HK-2 (cell line): ENCODE measurements around the gene CLEC20A.

Experiments
- DNase-seq: peaks from one replicate; pipeline ENCODE4 v3.0.0-alpha.2; 2018; ENCODE audit not compliant: unreplicated experiment

The CLEC20A gene

GRCh38 chr1:178472531-178472930, 24.2 kb downstream of the CLEC20A start:
- DNase-seq, result no peak

- DNase-seq, result no peak
These were observed 26.3 kb downstream of the CLEC20A start for GRCh38 chr1:178470411-178470960.

DNA sequence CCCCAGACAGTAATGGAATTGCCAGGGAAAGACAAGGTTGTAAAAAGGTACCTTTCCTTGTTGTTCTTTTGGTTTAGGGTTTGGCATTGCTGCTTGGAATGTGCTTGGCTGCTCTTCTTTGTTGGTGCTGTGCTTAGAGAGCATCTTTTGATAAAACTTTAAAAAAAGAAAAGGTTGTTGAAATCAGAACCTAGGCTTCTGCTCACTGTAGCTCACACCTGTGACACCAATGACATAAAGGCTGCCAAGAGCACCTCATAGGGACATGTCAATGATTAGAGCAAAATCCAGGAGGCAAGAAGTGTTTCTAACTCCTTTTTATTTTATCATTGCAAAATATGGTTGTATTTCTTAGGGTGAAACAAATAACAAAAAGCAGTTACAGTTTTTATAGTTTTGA, 28.9 kb downstream of the CLEC20A start:
- DNase-seq, result no peak

DNA sequence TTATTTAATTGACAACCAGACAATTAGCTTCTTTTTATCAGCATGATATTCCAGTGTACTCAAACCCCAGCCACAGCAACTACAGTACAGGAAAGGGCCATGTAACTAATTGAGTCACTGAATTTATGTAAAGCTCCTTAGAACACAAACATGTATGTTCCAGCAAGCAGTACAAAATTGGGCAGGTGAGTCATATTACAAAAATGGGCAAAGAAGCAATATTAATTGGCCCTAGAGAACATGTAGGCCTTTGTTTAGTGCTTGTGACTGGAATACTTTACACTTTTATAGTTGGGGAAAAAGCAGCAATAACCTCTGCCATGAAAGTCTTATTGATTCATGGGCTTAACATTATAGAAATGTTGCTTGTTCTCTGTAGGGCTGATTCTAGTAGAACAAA, 31.8 kb downstream of the CLEC20A start:
- no peak for DNase-seq

- DNase-seq, result no peak
These were observed 32.2 kb downstream of the CLEC20A start for GRCh38 chr1:178464566-178464965.

DNA sequence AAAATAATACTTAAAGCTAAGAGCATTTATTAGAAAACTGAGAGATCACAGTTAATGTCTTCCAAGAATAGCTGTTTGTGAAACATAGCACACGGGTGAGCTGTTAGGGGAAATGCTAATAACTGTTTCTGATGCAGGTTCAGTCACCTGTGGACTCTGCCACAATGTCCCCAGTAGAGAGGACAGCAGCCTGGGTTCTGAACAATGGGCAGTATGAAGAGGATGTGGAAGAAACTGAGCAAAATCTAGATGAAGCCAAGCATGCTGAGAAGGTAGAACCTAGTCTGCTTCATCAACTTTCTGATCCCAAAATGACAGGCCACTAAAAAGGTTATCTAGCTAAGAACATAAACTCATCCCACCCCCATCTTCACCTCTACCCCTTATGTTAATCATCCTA, 32.6 kb downstream of the CLEC20A start:
- no peak for DNase-seq

GRCh38 chr1:178461701-178462100, 35.1 kb downstream of the CLEC20A start:
- DNase-seq, result no peak

GRCh38 chr1:178461104-178461503, 35.7 kb downstream of the CLEC20A start:
- no peak for DNase-seq

DNA sequence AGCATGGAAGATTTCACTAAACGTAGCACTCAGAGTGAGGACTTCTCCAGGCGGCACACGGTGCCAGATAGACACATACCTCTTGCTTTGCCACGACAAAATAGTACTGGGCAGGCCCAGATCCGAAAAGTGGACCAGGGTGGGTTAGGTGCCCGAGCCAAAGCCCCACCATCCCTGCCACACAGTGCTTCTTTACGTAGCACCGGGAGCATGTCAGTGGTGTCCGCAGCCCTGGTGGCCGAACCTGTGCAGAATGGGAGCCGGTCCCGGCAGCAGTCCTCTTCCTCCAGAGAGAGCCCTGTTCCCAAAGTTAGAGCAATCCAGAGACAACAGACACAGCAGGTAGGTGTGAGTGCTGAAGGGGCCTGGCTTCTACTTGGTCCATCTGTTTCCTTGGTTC, 38.6 kb downstream of the CLEC20A start:
- no peak for DNase-seq

DNA sequence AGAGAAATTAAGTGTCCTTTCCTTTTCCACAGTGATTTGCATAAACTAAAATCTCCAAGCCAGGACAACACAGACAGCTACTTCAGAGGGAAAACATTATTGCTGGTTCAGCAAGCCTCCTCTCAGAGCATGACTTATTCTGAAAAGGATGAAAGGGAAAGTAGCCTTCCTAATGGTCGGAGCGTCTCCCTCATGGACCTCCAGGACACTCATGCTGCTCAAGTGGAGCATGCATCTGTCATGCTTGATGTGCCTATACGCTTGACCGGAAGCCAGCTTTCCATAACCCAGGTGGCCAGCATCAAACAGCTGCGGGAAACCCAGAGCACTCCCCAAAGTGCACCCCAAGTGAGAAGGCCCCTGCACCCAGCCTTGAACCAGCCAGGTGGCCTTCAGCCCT, 39.1 kb downstream of the CLEC20A start:
- no peak for DNase-seq

DNA sequence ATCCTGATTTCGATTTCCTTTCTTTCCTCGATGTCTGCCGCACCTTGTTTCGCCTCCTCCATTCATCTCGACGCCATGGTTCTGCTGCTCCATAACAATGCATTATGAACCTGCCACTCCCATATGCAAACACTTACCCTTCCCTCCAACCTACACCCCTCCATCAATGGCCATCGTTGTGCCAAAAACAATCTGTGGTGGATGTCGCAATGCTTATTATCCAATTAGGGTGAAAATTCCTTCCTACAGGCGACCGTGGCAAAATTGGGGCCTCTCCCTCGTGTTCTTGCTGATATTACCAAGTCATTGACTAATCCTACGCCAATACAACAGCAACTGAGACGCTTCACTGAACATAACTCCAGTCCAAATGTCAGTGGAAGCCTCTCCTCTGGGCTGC, 40.3 kb downstream of the CLEC20A start:
- no peak for DNase-seq

DNA sequence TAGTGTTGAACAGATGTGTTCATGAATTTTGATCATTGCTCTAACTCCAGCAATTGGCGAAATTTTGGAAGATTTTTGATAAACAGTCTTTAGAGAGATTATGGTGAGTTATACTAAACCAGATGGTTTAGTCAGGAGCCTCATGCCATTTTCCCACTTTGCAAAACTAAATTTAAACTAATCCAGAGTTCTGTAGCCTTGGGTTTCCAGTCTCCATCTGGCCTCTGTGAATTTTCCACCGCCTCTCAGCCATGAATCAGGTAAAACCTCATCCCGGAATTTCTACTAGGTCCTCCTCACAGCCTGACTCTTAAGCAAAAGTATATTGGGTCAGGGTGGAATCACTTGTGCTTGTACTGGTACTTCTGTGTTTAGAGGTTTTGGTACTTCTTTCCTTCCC, 44.8 kb downstream of the CLEC20A start:
- DNase-seq, result no peak

GRCh38 chr1:178451529-178451928, 45.2 kb downstream of the CLEC20A start:
- DNase-seq, result no peak

DNA sequence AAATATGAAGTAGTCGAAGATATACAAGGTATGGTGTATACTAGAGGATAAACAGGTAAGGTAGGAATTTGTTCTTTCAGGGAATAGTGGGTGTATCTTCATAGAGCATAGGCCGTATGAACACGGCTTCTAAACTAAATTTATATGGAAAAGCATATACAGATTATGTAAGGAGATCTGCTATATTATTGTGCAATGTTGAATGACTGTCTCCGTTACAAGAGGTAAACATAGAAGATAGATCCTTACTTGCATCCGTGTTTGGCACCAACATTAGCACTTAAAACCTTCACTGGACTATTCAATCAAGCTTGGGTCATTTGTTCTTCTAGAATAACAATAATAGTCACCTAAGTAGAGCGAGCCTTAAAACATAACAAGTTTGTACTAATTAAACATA, 45.9 kb downstream of the CLEC20A start:
- no peak for DNase-seq

DNA sequence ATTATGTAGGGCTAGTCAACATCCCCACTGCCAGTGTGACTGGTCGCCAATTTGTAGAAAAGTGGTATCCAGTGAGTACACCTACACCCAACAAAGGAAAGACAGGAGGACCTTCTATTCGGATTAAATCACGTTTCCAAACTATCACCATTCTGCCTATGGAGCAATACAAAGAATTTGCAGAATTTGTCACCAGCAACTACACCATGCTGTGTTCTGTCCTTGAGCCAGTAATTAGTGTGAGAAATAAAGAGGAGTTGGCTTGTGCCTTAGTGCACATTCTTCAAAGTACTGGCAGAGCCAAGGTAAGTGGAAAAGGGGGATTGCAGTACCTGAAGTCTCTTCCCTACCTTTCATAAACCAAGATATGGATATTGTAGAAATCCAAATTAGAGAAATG, 53.8 kb downstream of the CLEC20A start:
- no peak for DNase-seq

DNA sequence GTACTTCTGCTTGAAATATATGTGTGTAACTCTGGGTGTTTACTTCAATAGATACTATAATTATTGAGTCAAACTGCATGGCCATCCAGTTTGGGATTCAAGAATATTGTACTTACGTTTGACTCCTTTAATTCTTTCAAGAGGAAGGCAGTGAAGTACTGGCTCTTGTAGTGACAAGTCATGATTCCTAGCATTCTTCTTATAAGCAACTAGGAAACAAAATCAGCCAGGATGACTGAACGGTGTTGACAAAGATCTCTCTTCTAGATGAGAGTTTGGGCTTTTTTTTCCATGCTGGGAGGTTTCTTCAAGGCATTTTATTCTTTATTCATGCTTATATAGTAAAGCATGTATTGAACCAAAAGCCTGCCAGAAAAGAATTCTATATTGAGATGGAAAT, 58.3 kb downstream of the CLEC20A start:
- DNase-seq, result no peak

DNA sequence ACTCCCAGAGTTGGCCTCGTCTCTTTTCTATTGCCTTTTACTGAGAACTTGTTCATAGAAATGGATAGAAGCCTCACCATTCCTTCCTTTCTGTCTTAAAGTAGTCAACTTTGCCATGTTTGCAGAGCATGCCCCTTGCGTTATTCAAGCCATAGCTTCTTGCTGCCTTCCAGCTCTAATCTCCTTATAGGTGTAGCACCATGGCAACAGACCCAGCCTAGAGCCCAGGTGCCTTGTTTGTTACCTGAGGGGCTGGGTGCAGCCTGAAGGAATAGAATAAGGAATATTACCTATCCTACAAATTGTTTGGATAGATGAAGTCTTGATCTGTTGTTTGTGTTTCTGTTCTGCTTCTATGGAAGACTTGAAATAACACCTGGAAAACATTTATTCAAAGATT, 59.9 kb downstream of the CLEC20A start:
- DNase-seq, result no peak

DNA sequence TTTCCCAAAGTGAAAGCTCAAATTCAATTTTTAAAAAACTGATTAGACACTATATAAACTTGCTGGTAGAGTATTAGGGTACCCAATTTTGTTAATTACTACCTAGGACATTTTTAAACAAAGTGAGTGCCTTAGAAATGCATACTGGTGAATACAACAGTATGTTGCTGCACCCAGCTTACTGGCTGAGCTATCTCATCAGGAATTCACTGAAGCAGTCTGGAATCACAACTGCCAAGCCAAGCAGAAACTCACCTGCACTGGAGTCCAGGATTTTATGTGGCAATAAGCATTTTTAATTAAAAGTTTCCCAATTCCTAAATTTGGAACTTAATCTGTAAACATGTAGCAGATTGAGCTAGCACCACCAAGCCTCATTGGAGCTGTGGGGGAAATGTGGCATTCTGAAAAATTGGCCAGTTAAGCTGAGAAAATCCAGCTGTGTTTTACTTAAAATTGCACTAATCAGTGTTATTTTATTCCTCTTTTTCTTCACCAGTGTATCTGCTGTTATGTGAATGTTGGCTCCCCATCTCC, 61.8 kb downstream of the CLEC20A start:
- DNase-seq, result no peak

- no peak for DNase-seq
These were observed 62.4 kb downstream of the CLEC20A start for GRCh38 chr1:178434360-178434759.
